SH-SY5Y (cell line): ENCODE measurements around the gene MRGPRE.

Experiments
- GATA2 ChIP-seq: IDR thresholded peaks from 2 replicates; pipeline ENCODE4 v1.6.1; 2011; ENCODE audit warnings: mild to moderate bottlenecking, low read depth, low read length
- GATA3 ChIP-seq: IDR thresholded peaks from 2 replicates; pipeline ENCODE4 v1.6.1; 2011; ENCODE audit warnings: low read depth, mild to moderate bottlenecking, low read length, moderate library complexity

- TF ChIP-seq GATA2: no peak
- TF ChIP-seq GATA3: no peak
Observed at GRCh38 chr11:3197044-3197695, 35.0 kb downstream of the MRGPRE start.
